ENCODE results near the gene FBRSL1.

FBRSL1 gene

DNA sequence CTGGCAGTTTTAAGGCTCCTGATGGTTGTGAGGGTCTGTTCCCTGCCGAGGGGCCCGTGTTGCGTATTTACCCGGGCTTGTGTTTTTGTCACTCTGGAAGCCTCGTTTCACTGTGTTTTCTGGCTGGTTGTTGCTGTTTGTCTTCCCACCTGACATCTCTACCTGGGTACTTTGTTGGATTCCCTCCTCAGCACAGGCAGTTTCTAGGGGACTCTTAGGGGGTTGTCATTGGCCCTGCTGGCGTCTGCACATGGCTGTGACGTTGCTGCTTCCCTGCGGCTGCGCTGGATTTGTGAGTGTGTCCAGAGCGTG lies 6.4 kb downstream of the FBRSL1 start:
- TF ChIP-seq, protein P1, sequence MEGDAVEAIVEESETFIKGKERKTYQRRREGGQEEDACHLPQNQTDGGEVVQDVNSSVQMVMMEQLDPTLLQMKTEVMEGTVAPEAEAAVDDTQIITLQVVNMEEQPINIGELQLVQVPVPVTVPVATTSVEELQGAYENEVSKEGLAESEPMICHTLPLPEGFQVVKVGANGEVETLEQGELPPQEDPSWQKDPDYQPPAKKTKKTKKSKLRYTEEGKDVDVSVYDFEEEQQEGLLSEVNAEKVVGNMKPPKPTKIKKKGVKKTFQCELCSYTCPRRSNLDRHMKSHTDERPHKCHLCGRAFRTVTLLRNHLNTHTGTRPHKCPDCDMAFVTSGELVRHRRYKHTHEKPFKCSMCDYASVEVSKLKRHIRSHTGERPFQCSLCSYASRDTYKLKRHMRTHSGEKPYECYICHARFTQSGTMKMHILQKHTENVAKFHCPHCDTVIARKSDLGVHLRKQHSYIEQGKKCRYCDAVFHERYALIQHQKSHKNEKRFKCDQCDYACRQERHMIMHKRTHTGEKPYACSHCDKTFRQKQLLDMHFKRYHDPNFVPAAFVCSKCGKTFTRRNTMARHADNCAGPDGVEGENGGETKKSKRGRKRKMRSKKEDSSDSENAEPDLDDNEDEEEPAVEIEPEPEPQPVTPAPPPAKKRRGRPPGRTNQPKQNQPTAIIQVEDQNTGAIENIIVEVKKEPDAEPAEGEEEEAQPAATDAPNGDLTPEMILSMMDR (IDR thresholded peaks at IDR 0.05; ENCODE audit: low read depth, low read length, missing control alignments): no peak
- DNase-seq (ENCODE audit: extremely low read depth, low read depth): no peak
- no peak overlapping the region for H3K4me3 ChIP-seq (replicated peaks; ENCODE audit: low read depth, low read length)

DNA sequence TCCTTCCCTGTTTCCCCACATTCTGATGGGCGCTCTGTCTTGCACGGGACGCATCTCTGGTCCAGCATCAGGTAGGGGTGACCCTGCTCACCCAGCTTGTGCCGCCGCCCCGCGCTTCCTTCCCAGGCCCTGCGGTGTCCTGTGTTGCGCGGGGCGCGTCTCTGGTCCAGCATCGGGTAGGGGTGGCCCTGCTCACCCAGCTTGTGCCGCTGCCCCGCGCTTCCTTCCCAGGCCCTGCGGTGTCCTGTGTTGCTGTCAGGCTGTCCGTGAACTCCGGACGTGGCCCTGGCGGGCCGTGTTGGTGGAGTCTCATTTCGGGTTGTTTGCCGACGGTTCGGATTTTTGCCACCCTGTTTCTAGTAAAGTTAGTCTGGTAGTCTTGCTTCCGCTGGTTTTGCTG lies 6.8 kb downstream of the FBRSL1 start:
- TF ChIP-seq, protein P1 (IDR thresholded peaks at IDR 0.05; ENCODE audit: low read depth, low read length, missing control alignments): no peak
- H3K4me3 ChIP-seq (replicated peaks; ENCODE audit: low read depth, low read length): no peak overlapping the region
- DNase-seq (ENCODE audit: extremely low read depth, low read depth): no peak

DNA sequence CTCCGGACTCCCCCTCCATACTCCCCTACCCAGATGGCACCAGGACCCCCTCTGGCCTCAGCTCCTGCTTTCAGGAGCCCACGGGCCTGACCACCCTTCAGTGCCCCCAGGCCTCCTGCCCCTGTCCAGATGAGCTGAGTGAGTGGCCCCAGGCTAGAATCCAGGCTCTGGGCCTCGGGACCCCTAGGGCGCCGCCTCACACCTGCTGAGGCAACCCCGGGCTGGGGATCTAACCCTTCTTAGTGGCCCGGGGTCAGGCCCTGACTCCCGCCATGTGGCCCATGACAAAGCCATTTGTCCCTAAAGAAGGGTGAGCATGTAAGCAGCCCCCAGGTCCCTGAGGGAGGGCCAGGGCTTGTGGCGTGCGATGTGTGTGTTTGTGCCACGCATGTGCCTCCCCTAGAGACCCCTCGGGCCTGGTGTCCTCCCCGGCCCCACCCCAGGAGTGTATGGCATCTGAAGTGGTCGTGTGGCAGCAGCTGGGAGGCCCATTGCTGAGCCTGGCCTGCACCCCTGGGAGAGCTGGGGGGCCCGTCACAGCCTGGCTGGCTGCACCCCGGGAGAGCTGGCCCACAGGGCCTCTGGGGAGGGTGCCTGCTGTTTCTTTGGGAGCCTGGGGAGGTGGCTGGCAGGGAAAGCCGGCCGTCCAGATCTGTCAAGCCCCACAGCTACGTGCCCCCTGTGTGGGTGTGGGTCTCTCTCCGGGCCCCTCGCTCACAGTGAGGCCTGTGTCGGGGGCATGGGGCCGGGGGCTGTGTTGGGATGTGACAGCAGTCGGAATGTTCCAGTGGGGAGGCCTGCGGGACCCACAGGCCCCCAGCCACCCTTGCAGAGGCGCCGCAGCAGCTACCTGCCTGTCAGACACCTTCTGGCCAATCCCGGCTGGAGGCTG lies 7.8 kb downstream of the FBRSL1 start:
- DNase-seq (ENCODE audit: extremely low read depth, low read depth): no peak
- TF ChIP-seq, protein P1 (IDR thresholded peaks at IDR 0.05; ENCODE audit: low read depth, low read length, missing control alignments): no peak
- H3K4me3 ChIP-seq (replicated peaks; ENCODE audit: low read depth, low read length): no peak overlapping the region

DNA sequence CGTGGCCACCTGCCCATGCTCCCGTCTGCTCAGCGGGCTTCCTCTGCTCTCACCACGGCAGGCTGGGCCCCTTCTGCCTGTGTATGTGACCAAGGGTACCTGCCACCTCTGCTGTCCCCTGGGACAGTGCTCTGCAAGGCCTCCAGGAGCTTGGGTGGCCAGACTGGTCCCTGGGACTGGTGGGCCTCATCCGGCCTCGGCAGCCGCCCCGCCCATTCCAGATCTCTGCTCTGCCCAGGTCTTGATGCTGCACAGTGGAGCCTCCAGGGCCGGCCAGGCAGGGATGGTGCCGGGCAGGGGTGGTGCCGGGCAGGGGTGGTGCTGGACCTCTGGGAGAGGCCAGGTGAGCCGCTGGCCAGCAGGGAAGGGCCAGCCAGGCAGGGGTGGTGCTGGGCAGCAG lies 9.0 kb downstream of the FBRSL1 start:
- TF ChIP-seq, protein P1 (IDR thresholded peaks at IDR 0.05; ENCODE audit: low read depth, low read length, missing control alignments): no peak
- H3K4me3 ChIP-seq (replicated peaks; ENCODE audit: low read depth, low read length): no peak overlapping the region
- DNase-seq (ENCODE audit: extremely low read depth, low read depth): no peak

DNA sequence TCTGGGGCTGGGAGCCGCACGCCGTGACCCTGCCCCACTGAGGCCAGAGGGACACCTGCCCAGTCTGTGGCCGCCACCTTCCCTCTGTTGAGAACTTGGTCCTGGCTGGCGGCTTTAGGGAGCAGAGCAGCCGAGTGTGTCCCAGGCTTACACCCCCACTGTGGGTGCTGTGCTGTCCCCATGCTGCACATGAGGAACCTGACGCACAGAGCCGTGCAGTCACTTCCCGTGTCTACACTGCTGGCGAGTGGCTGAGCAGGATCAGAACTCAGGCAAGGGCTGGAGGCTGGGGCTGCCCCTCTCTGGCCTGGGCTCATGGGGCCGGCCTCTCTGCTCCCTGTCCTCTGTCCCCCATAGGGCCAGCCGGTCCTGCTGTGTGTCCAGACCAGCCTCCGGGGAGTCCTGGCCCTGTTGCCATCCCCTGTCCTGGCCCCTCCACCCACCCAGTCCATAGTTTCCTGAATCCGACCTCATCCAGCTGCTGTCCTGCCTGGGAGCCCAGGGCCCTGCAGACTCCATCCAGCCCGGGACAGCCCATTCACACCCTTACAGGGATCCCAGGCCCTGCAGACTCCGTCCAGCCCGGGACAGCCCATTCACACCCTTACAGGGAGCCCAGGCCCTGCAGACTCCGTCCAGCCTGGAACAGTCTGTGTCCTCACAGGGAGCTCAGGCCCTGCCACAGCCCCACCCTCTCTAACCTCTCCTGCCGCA lies 10.3 kb downstream of the FBRSL1 start:
- no peak overlapping the region for H3K4me3 ChIP-seq (replicated peaks; ENCODE audit: low read depth, low read length)
- TF ChIP-seq, protein P1 (IDR thresholded peaks at IDR 0.05; ENCODE audit: low read depth, low read length, missing control alignments): no peak
- no peak for DNase-seq (ENCODE audit: extremely low read depth, low read depth)

DNA sequence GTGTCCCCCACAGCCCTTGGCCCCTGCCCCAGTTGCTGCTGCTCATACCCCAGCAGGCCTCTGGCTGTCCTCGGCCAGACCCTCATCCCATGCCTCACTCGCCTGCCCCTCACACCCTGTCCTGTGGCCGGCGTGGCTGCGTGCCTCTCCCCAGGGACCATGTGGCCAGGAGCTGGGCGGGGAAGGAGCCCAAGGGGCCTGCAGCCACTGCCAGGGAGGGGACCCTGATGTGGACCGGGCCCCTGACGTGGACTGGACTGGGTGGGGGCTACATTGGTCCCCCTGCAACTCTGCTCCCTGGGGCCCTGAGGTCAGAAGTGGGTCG lies 10.9 kb downstream of the FBRSL1 start:
- TF ChIP-seq, protein P1 (IDR thresholded peaks at IDR 0.05; ENCODE audit: low read depth, low read length, missing control alignments): no peak
- DNase-seq (ENCODE audit: extremely low read depth, low read depth): no peak
- H3K4me3 ChIP-seq (replicated peaks; ENCODE audit: low read depth, low read length): no peak overlapping the region
